Measurements from ENCODE around the gene PAM16. TPM values are rescaled to one million over a fixed set of nuclear protein-coding genes. Genes with fewer than 3 reads are reported as not detected.
A peak's percentile ranks its signal among the peaks of the same experiment; 100 is the strongest.

Gene PAM16
- total RNA-seq, 1 donor from 2014 or later: 33.5 TPM

- Mint-ChIP-seq H3K36me3 (ENCODE audit: insufficient read depth) (peaks cover 4% of the 10 kb centered on the region), H3K4me1 (ENCODE audit: low read depth) (no peaks in the 10 kb centered on the region), H3K27me3 (no peaks in the 10 kb centered on the region), H3K27ac (no peak overlapping the region), H3K9me3 (ENCODE audit: low read depth) (no peaks in the 10 kb centered on the region), H3K4me3 (ENCODE audit: low read depth) (no peak overlapping the region)
- no peak for TF ChIP-seq CTCF (IDR thresholded peaks at IDR 0.05; ENCODE audit: unreplicated experiment)
- no peak for DNase-seq (ENCODE audit: low spot score, unreplicated experiment)
These were observed 10.8 kb upstream of the PAM16 start for GRCh38 chr16:4361944-4362311.

GRCh38 chr16:4361033-4361943 lies 10.2 kb upstream of the PAM16 start:
- Mint-ChIP-seq H3K36me3 (ENCODE audit: insufficient read depth) (peaks cover 4% of the 10 kb centered on the region), H3K27ac (no peak overlapping the region), H3K9me3 (ENCODE audit: low read depth) (no peaks in the 10 kb centered on the region)

GRCh38 chr16:4360538-4361021 lies 9.5 kb upstream of the PAM16 start:
- DNase-seq (ENCODE audit: low spot score, unreplicated experiment): no peak
- TF ChIP-seq CTCF (IDR thresholded peaks at IDR 0.05; ENCODE audit: unreplicated experiment): no peak
- Mint-ChIP-seq H3K4me1 (ENCODE audit: low read depth) (no peaks in the 10 kb centered on the region), H3K4me3 (ENCODE audit: low read depth) (no peak overlapping the region), H3K27ac (no peak overlapping the region), H3K27me3 (no peaks in the 10 kb centered on the region), H3K9me3 (ENCODE audit: low read depth) (no peaks in the 10 kb centered on the region), H3K36me3 (ENCODE audit: insufficient read depth) (peaks cover 4% of the 10 kb centered on the region)

More at GRCh38 chr16:4361033-4361943, 10.2 kb upstream of the PAM16 start:
- H3K4me3 Mint-ChIP-seq (ENCODE audit: low read depth): no peak overlapping the region
- TF ChIP-seq CTCF (IDR thresholded peaks at IDR 0.05; ENCODE audit: unreplicated experiment): no peak
- no peaks in the 10 kb centered on the region for H3K27me3 Mint-ChIP-seq
- no peak for DNase-seq (ENCODE audit: low spot score, unreplicated experiment)
- no peaks in the 10 kb centered on the region for H3K4me1 Mint-ChIP-seq (ENCODE audit: low read depth)

- Mint-ChIP-seq H3K4me3 (ENCODE audit: low read depth) (no peak overlapping the region), H3K9me3 (ENCODE audit: low read depth) (no peaks in the 10 kb centered on the region), H3K4me1 (ENCODE audit: low read depth) (no peaks in the 10 kb centered on the region), H3K27ac (no peak overlapping the region), H3K36me3 (ENCODE audit: insufficient read depth) (peaks cover 4% of the 10 kb centered on the region), H3K27me3 (no peaks in the 10 kb centered on the region)
- DNase-seq (ENCODE audit: low spot score, unreplicated experiment): no peak
- no peak for TF ChIP-seq CTCF (IDR thresholded peaks at IDR 0.05; ENCODE audit: unreplicated experiment)
These were observed 8.8 kb upstream of the PAM16 start for GRCh38 chr16:4359914-4360313.

- peak; percentile 95 for TF ChIP-seq CTCF (IDR thresholded peaks at IDR 0.05; ENCODE audit: unreplicated experiment)
- Mint-ChIP-seq H3K27me3 (no peaks in the 10 kb centered on the region), H3K36me3 (ENCODE audit: insufficient read depth) (peaks cover 4% of the 10 kb centered on the region), H3K4me1 (ENCODE audit: low read depth) (no peaks in the 10 kb centered on the region), H3K4me3 (ENCODE audit: low read depth) (no peak overlapping the region), H3K27ac (no peak overlapping the region), H3K9me3 (ENCODE audit: low read depth) (no peaks in the 10 kb centered on the region)
- DNase-seq (ENCODE audit: low spot score, unreplicated experiment): peak; percentile 83
These were observed 7.9 kb upstream of the PAM16 start for GRCh38 chr16:4358831-4359561.
